Body of pancreas (tissue), 4 donors: ENCODE data around the gene TAF3.

Source experiments
- CTCF ChIP-seq, 7 experiments: fragments of 450-650 bp in 4 of 7; fragments of 200-600 bp in 3 of 7; sonication (generic) in 3 of 7; IDR thresholded peaks; one replicate each; pipeline ENCODE4 v1.5.1; 2016 to 2019; ENCODE audit warnings: antibody characterized with exemption in 7 of 7
- POLR2A ChIP-seq, 3 donors: fragments of 450-650 bp; IDR thresholded peaks; one replicate each; pipeline ENCODE4 v1.6.1; 2016; ENCODE audit warnings: antibody characterized with exemption in 3 of 3, mild to moderate bottlenecking in 2 of 3

GRCh38 chr10:8009031-8009430, 190.7 kb downstream of the TAF3 start:
- no peak for TF ChIP-seq CTCF (IDR thresholded peaks at IDR 0.05)
- no peak for TF ChIP-seq POLR2A (IDR thresholded peaks at IDR 0.05)
